GM10248 (cell line): ENCODE measurements around the gene HOOK2.

Experiments used
- CTCF ChIA-PET: fragments of 300-600 bp; sonication (Branson Sonifier 250); formaldehyde crosslinking; extraction: SDS; loops from one replicate; lab custom pipeline; 2021; ENCODE audit warnings: antibody characterized with exemption; lab: Yijun Ruan, JAX
- POLR2A ChIA-PET: fragments of 350-650 bp; sonication (Branson Sonifier 250); formaldehyde crosslinking; extraction: SDS; loops from one replicate; lab custom pipeline; 2020; ENCODE audit warnings: antibody characterized with exemption; lab: Yijun Ruan, JAX
- DNase-seq: peaks from one replicate; pipeline ENCODE4 v3.0.0; 2012; ENCODE audit errors: extremely low spot score
- TF ChIP-seq, protein P1 (sequence below): IDR thresholded peaks from 2 replicates; pipeline ENCODE4 v1.5.1; 2012; ENCODE audit warnings: mild to moderate bottlenecking, low read depth; ENCODE audit errors: extremely low read depth, missing control alignments, control extremely low read depth

HOOK2 gene

DNA sequence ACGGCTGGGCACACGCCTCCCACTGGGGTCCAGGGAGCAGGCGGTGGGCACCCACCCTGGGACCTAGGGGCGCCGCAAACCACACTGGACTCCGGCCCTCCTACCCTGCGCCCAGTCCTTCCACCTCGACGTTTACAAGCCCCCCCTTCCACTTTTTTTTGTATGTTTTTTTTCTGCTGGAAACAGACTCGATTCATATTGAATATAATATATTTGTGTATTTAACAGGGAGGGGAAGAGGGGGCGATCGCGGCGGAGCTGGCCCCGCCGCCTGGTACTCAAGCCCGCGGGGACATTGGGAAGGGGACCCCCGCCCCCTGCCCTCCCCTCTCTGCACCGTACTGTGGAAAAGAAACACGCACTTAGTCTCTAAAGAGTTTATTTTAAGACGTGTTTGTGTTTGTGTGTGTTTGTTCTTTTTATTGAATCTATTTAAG is 17.5 kb upstream of the HOOK2 start:
- ChIA-PET POLR2A (interaction anchor here (1.0 to 3.6 kb wide), 13 partner anchors 9 to 145 kb away, joined by 3 to 110 read pairs (median 9); partner anchors contain the start of genes CALR, GCDH, GET3 and PRDX2), CTCF (interaction anchor here (1.0 to 17.0 kb wide), 6 partner anchors 9 to 79 kb away, joined by 3 to 550 read pairs (median 4); partner anchors contain the start of genes HOOK2 and THSD8)
- no peak for DNase-seq
- TF ChIP-seq, protein P1, sequence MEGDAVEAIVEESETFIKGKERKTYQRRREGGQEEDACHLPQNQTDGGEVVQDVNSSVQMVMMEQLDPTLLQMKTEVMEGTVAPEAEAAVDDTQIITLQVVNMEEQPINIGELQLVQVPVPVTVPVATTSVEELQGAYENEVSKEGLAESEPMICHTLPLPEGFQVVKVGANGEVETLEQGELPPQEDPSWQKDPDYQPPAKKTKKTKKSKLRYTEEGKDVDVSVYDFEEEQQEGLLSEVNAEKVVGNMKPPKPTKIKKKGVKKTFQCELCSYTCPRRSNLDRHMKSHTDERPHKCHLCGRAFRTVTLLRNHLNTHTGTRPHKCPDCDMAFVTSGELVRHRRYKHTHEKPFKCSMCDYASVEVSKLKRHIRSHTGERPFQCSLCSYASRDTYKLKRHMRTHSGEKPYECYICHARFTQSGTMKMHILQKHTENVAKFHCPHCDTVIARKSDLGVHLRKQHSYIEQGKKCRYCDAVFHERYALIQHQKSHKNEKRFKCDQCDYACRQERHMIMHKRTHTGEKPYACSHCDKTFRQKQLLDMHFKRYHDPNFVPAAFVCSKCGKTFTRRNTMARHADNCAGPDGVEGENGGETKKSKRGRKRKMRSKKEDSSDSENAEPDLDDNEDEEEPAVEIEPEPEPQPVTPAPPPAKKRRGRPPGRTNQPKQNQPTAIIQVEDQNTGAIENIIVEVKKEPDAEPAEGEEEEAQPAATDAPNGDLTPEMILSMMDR, result no peak

DNA sequence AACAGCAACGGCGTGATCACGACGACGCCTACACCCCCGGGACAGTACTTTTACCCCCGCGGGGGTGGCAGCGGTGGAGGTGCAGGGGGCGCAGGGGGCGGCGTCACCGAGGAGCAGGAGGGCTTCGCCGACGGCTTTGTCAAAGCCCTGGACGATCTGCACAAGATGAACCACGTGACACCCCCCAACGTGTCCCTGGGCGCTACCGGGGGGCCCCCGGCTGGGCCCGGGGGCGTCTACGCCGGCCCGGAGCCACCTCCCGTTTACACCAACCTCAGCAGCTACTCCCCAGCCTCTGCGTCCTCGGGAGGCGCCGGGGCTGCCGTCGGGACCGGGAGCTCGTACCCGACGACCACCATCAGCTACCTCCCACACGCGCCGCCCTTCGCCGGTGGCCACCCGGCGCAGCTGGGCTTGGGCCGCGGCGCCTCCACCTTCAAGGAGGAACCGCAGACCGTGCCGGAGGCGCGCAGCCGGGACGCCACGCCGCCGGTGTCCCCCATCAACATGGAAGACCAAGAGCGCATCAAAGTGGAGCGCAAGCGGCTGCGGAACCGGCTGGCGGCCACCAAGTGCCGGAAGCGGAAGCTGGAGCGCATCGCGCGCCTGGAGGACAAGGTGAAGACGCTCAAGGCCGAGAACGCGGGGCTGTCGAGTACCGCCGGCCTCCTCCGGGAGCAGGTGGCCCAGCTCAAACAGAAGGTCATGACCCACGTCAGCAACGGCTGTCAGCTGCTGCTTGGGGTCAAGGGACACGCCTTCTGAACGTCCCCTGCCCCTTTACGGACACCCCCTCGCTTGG is 16.9 kb upstream of the HOOK2 start:
- CTCF ChIA-PET, result interaction anchor here (1.2 to 17.0 kb wide), 8 partner anchors 10 to 58 kb away, joined by 3 to 550 read pairs (median 4); partner anchors contain the start of genes HOOK2, RNASEH2A and THSD8
- DNase-seq, result no peak
- POLR2A ChIA-PET, result interaction anchor here (0.7 to 3.6 kb wide), 26 partner anchors 9 to 146 kb away, joined by 3 to 110 read pairs (median 4); partner anchors contain the start of genes CALR, GCDH, GET3 and MAN2B1
- TF ChIP-seq, protein P1, result no peak

DNA sequence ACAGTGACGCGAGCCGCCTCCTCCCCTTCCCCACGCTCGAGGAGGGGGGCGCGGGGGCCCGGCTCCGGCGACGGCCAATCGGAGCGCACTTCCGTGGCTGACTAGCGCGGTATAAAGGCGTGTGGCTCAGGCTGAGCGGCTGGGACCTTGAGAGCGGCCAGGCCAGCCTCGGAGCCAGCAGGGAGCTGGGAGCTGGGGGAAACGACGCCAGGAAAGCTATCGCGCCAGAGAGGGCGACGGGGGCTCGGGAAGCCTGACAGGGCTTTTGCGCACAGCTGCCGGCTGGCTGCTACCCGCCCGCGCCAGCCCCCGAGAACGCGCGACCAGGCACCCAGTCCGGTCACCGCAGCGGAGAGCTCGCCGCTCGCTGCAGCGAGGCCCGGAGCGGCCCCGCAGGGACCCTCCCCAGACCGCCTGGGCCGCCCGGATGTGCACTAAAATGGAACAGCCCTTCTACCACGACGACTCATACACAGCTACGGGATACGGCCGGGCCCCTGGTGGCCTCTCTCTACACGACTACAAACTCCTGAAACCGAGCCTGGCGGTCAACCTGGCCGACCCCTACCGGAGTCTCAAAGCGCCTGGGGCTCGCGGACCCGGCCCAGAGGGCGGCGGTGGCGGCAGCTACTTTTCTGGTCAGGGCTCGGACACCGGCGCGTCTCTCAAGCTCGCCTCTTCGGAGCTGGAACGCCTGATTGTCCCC is 16.1 kb upstream of the HOOK2 start, which contains the start of gene JUNB:
JUNB (plus strand) TSS at position 142 of the 706 bp plus-strand sequence; CDS start at position 428, 286 bp downstream.
- DNase-seq, result peak; percentile 90
- CTCF ChIA-PET, result interaction anchor here (1.2 to 17.0 kb wide), 7 partner anchors 11 to 58 kb away, joined by 3 to 550 read pairs (median 5); partner anchors contain the start of genes HOOK2, RNASEH2A and THSD8
- POLR2A ChIA-PET, result interaction anchor here (0.5 to 3.6 kb wide), 32 partner anchors 9 to 867 kb away, joined by 3 to 110 read pairs (median 4); partner anchors contain the start of genes CALR, GCDH, GET3 and MAN2B1
- TF ChIP-seq, protein P1, result peak; percentile 11

DNA sequence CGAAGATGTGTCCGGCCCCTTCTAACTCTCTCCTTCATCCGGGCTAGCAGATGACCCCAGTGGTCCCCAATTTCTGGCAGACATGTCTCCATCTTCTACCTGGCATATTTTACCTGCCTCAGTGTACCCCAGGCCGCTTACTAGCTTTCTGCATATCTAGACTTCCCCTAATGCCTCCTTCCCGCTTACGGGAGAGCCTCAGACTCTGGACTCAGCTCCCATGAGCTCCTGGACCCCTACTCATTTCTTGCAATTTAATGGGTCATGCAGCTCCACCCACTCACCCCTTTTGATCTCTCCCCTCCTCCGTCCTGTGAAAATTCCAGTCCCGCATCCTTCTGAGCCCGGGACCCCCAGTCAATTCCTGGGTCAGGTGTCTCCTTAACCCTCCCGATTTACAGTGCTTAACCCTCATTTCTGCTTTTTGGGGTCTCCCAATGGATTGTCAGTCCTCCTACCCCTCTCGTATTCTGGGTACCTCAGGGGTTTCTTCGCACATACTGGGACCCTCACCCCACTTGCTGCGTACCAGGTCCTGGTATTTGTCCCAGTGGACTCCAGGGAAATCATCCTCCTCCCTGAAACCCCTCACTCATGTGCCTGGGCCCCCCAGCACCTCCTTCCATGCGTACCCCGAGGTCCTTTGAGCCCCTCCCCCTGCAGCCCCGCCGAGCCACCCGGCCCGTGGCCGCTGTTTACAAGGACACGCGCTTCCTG is 15.4 kb upstream of the HOOK2 start:
- POLR2A ChIA-PET, result interaction anchor here (0.5 to 3.6 kb wide), 24 partner anchors 8 to 866 kb away, joined by 3 to 110 read pairs (median 6); partner anchors contain the start of genes GCDH, GET3, MAN2B1 and PRDX2
- TF ChIP-seq, protein P1, result no peak

DNA sequence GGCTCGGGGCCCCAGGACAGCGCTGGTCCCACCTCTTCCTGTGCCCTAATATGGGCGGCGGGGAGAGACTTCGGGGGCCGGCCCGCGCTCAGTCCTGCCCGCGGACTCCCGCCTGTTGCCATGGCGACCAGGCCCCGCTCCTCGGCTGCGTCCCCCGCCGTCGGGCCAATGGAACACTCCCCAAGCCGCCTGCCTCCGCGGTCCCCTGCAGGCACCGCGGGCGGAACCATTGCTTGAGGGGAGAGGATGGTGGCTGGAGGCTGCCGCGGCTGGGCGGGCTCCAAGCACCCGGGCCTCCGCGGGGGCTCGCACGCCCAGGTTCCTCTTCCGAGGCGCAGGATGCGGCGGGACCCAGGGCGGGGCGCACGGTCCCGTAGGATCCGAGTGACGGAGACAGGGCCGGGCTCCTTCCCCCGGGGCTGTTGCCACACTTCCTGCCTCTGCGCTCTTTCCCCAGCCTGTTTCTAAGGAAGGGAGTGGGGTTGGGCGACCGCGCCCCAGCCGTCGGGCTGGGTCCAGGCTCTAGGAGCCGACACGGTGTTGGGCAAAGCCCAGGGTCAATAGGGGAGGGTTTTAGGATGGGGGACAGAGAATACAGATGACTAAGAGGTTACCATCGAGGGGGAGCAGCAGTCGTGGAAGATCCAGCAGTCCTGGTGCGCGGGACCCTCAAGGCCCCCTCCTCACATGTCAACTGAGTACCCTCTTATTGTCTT is 14.7 kb upstream of the HOOK2 start:
- ChIA-PET POLR2A (interaction anchor here (1.4 to 3.6 kb wide), 3 partner anchors 7 to 12 kb away, joined by 4 to 70 read pairs (median 9); no protein-coding TSS in a partner anchor), CTCF (interaction anchor here (1.2 to 17.0 kb wide), 5 partner anchors 13 to 32 kb away, joined by 6 to 550 read pairs (median 62); partner anchors contain the start of gene HOOK2)
- TF ChIP-seq, protein P1, result no peak
- DNase-seq, result peak; percentile 94

More for the DNA sequence above, 15.4 kb upstream of the HOOK2 start:
- DNase-seq, result no peak
- CTCF ChIA-PET, result interaction anchor here (1.2 to 17.0 kb wide), 5 partner anchors 13 to 57 kb away, joined by 3 to 550 read pairs (median 6); partner anchors contain the start of genes HOOK2 and RNASEH2A
